ENCODE data around the gene KCNMA1. TPM values are rescaled to one million over a fixed set of nuclear protein-coding genes. Genes with fewer than 3 reads are reported as not detected.

Gene KCNMA1
- total and polyA plus RNA-seq, 2 donors from 2014 or later, result 4.2 to 8.9 TPM

DNA sequence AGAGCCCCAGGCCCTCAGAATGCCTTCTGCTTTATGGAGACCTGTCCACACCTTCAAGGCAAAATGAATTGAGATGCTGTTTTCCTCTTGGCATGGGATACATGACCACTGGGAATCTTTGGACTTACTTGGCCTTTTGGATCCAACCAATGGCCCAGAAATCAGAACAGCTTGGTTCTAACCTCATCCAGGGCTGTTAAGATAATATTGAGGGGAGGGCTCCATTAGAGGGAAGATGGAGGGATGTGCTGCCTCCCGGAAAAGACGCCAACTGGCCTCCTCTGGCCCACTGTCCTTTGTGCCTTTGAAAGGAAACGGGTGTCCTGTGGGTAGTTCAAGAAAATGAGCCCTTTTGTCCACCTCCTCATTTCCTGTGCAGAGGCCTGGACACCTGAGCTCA is 530.9 kb downstream of the KCNMA1 start:
- DNase-seq (no peak), FAIRE-seq (no peak)
- Histone ChIP-seq H3K4me1 (ENCODE audit: control insufficient read depth in 2 of 3, insufficient read depth in 2 of 3, low read depth in 1 of 3, low read length in 3 of 3) (peaks cover 0 to 2% (median 0%) of the 10 kb centered on the region in 3 donors), H3K9me3 (ENCODE audit: control insufficient read depth in 2 of 3, insufficient read depth in 1 of 3, low read length in 3 of 3) (no peaks in the 10 kb centered on the region), H3K9ac (ENCODE audit: low read length in 3 of 3) (no peak overlapping the region), H3K36me3 (ENCODE audit: control insufficient read depth in 2 of 3, insufficient read depth in 3 of 3, low read length in 3 of 3) (no peaks in the 10 kb centered on the region), H3K27me3 (ENCODE audit: control insufficient read depth, insufficient read depth, low read length) (no peaks in the 10 kb centered on the region), H3K27ac (ENCODE audit: low read depth in 2 of 2, low read length in 2 of 2) (no peak overlapping the region), H3K4me3 (ENCODE audit: low read length in 3 of 3) (no peak overlapping the region)
- intact Hi-C loops (cut with DNase I), result no loop called here
- TF ChIP-seq, protein P1, sequence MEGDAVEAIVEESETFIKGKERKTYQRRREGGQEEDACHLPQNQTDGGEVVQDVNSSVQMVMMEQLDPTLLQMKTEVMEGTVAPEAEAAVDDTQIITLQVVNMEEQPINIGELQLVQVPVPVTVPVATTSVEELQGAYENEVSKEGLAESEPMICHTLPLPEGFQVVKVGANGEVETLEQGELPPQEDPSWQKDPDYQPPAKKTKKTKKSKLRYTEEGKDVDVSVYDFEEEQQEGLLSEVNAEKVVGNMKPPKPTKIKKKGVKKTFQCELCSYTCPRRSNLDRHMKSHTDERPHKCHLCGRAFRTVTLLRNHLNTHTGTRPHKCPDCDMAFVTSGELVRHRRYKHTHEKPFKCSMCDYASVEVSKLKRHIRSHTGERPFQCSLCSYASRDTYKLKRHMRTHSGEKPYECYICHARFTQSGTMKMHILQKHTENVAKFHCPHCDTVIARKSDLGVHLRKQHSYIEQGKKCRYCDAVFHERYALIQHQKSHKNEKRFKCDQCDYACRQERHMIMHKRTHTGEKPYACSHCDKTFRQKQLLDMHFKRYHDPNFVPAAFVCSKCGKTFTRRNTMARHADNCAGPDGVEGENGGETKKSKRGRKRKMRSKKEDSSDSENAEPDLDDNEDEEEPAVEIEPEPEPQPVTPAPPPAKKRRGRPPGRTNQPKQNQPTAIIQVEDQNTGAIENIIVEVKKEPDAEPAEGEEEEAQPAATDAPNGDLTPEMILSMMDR (IDR thresholded peaks at IDR 0.05; ENCODE audit: borderline replicate concordance, extremely low read depth, insufficient read depth), result no peak

DNA sequence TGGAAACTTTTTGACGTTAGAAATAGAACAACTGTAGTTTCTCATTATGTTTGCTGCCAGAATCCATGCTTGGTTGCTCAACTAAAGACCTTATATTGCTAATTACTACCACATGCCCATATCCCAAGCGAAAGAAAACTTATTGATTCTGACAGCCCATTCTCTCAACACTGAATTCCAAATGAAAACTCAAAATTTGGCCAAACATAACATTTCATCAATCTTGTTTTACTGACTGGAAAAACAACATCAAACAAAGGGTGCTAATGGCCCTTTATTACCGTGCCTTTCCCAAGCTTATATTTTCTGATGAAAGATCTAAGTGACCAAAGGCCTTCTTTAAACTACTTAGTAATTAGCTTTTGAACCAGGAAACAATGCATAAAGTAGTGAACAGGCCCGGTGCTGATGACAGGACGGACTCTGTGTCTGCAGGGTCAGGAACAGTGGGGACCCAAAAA is 531.8 kb downstream of the KCNMA1 start:
- Histone ChIP-seq H3K27me3 (ENCODE audit: control insufficient read depth, insufficient read depth, low read length) (no peaks in the 10 kb centered on the region), H3K9ac (ENCODE audit: low read length in 3 of 3) (no peak overlapping the region), H3K4me1 (ENCODE audit: control insufficient read depth in 2 of 3, insufficient read depth in 2 of 3, low read depth in 1 of 3, low read length in 3 of 3) (peaks cover 0 to 2% (median 0%) of the 10 kb centered on the region in 3 donors), H3K27ac (ENCODE audit: low read depth in 2 of 2, low read length in 2 of 2) (no peak overlapping the region), H3K36me3 (ENCODE audit: control insufficient read depth in 2 of 3, insufficient read depth in 3 of 3, low read length in 3 of 3) (no peaks in the 10 kb centered on the region), H3K9me3 (ENCODE audit: control insufficient read depth in 2 of 3, insufficient read depth in 1 of 3, low read length in 3 of 3) (no peaks in the 10 kb centered on the region), H3K4me3 (ENCODE audit: low read length in 3 of 3) (no peak overlapping the region)
- intact Hi-C loops (cut with DNase I), result no loop called here
- FAIRE-seq (no peak), DNase-seq (peak in 3 of 5 donors; percentile 20 to 92 (median 83))
- TF ChIP-seq, protein P1 (IDR thresholded peaks at IDR 0.05; ENCODE audit: borderline replicate concordance, extremely low read depth, insufficient read depth), result no peak

DNA sequence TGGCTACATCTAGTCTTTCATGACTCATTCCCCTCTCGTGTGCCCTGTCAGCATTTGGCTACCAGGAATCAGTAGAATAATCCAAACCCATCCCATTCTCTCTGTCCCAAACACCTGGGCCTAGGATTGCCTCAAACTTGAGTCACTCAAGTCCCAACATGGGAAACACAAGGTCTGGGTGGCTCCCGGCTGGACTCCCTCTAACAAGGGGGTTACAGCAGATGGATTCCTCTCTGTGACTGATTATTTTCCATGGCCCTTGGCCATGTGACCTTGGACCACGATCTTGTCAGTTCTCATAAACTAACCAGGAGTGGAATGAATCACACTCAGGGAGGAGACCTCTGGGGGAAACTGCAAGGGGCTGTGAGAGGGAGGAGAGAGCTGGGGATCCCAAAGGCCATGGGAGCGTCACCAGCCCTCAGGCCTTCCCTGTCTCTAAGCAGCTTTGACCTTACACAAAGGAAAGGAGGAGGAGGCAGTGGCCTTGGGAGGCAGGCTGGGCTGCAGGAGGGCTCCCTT is 533.1 kb downstream of the KCNMA1 start:
- DNase-seq (peak in 4 of 5 donors; percentile 62 to 91 (median 71)), FAIRE-seq (no peak)
- Histone ChIP-seq H3K36me3 (ENCODE audit: control insufficient read depth in 2 of 3, insufficient read depth in 3 of 3, low read length in 3 of 3) (no peaks in the 10 kb centered on the region), H3K9ac (ENCODE audit: low read length in 3 of 3) (no peak overlapping the region), H3K4me1 (ENCODE audit: control insufficient read depth in 2 of 3, insufficient read depth in 2 of 3, low read depth in 1 of 3, low read length in 3 of 3) (peaks cover 0 to 2% (median 0%) of the 10 kb centered on the region in 3 donors), H3K27me3 (ENCODE audit: control insufficient read depth, insufficient read depth, low read length) (no peaks in the 10 kb centered on the region), H3K4me3 (ENCODE audit: low read length in 3 of 3) (no peak overlapping the region), H3K9me3 (ENCODE audit: control insufficient read depth in 2 of 3, insufficient read depth in 1 of 3, low read length in 3 of 3) (no peaks in the 10 kb centered on the region), H3K27ac (ENCODE audit: low read depth in 2 of 2, low read length in 2 of 2) (no peak overlapping the region)
- intact Hi-C loops (cut with DNase I), result no loop called here
- TF ChIP-seq, protein P1 (IDR thresholded peaks at IDR 0.05; ENCODE audit: borderline replicate concordance, extremely low read depth, insufficient read depth), result no peak

DNA sequence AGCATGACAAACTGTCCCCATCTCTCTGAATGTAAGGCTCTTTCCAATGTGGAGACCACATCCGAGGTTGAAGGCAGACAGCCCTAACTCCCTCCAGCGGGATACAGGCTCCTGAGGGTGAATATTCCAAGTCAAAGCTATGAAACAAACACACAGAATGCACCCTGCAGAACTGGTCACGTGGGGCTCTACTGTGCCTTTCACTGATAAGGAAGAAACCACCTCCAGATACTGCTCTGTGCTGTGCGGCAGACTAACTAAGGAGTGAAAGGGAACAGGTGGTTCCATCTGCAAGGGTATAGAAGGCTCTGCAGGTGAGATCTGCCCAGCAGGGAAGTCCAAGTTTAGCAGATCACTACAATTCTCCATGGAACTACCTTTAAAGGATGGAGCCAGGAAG is 534.4 kb downstream of the KCNMA1 start:
- FAIRE-seq, result no peak
- H3K27ac ChIP-seq (ENCODE audit: low read depth in 2 of 2, low read length in 2 of 2), result no peak overlapping the region
- TF ChIP-seq, protein P1 (IDR thresholded peaks at IDR 0.05; ENCODE audit: borderline replicate concordance, extremely low read depth, insufficient read depth), result no peak

More for the DNA sequence above, 534.4 kb downstream of the KCNMA1 start:
- Histone ChIP-seq H3K36me3 (ENCODE audit: control insufficient read depth in 2 of 3, insufficient read depth in 3 of 3, low read length in 3 of 3) (no peaks in the 10 kb centered on the region), H3K27me3 (ENCODE audit: control insufficient read depth, insufficient read depth, low read length) (no peaks in the 10 kb centered on the region), H3K9me3 (ENCODE audit: control insufficient read depth in 2 of 3, insufficient read depth in 1 of 3, low read length in 3 of 3) (no peaks in the 10 kb centered on the region), H3K4me3 (ENCODE audit: low read length in 3 of 3) (no peak overlapping the region), H3K4me1 (ENCODE audit: control insufficient read depth in 2 of 3, insufficient read depth in 2 of 3, low read depth in 1 of 3, low read length in 3 of 3) (peaks cover 0 to 2% (median 0%) of the 10 kb centered on the region in 3 donors), H3K9ac (ENCODE audit: low read length in 3 of 3) (no peak overlapping the region)
- intact Hi-C loops (cut with DNase I), result no loop called here
- DNase-seq, result no peak

Data from kidney (tissue), 14 donors.